ENCODE data around the gene SDK1.

- no peak for TF ChIP-seq CTCF (IDR thresholded peaks at IDR 0.05)
- no peak for TF ChIP-seq POLR2A (IDR thresholded peaks at IDR 0.05)
Measured at GRCh38 chr7:4091767-4092166, 790.7 kb downstream of the SDK1 start.

Measured in body of pancreas (tissue), 4 donors.